Esophagus squamous epithelium (tissue), 5 donors: Measurements from ENCODE around the gene DOCK3. TPM values are rescaled to one million over a fixed set of nuclear protein-coding genes. Genes with fewer than 3 reads are reported as not detected.
"Not testable (repeated sequence)": the region's sequence is repeated elsewhere in the genome, so short reads cannot be mapped to it uniquely, and the experiment has no call there.

ENCODE experiments used
- DNase-seq: peaks from one replicate; lab custom pipeline; 2025; lab: John Stamatoyannopoulos, UW
- H3K27ac ChIP-seq, 4 donors: fragments of 200-600 bp; sonication (generic); one replicate each; pipeline ENCODE4 v1.5.1; 2016 to 2019; ENCODE audit warnings: mild to moderate bottlenecking in 1 of 4
- H3K27me3 ChIP-seq, 4 donors: fragments of 200-600 bp; sonication (generic); 1 replicate in 3 of 4; 2 replicates in 1 of 4; pipeline versions ENCODE4 v1.5.1 to v1.6.0; 2017 to 2021; ENCODE audit warnings: antibody characterized with exemption in 1 of 4
- H3K36me3 ChIP-seq, 3 donors: fragments of 200-600 bp; sonication (generic); one replicate each; pipeline ENCODE4 v1.5.1; 2016 to 2019
- H3K4me1 ChIP-seq, 3 donors: fragments of 200-600 bp; sonication (generic); one replicate each; pipeline ENCODE4 v1.5.1; 2017 to 2019
- H3K4me3 ChIP-seq, 4 donors: fragments of 200-600 bp; sonication (generic); 1 replicate in 3 of 4; 2 replicates in 1 of 4; pipeline ENCODE4 v1.5.1; 2016 to 2019; ENCODE audit warnings: mild to moderate bottlenecking in 2 of 4, moderate library complexity in 1 of 4
- H3K9me3 ChIP-seq, 3 donors: fragments of 200-600 bp; sonication (generic); one replicate each; pipeline ENCODE4 v1.5.1; 2016 to 2019
- CTCF ChIP-seq, 6 experiments: fragments of 450-650 bp in 4 of 6; fragments of 200-600 bp in 2 of 6; sonication (generic) in 2 of 6; IDR thresholded peaks; one replicate each; pipeline ENCODE4 v1.5.1; 2016 to 2019; ENCODE audit warnings: antibody characterized with exemption in 6 of 6, mild to moderate bottlenecking in 4 of 6, moderate library complexity in 4 of 6
- POLR2A ChIP-seq, 4 donors: fragments of 450-650 bp; IDR thresholded peaks; one replicate each; pipeline ENCODE4 v1.6.1; 2017; ENCODE audit warnings: antibody characterized with exemption in 4 of 4, mild to moderate bottlenecking in 4 of 4, moderate library complexity in 3 of 4
- WGBS, 2 donors: methylation state at CpG; one replicate each; pipeline ENCODE4 v1.1.5; 2018; 5-methylcytosine and 5-hydroxymethylcytosine counted together
- intact Hi-C: fragments of 100-400 bp; cut with DNase I; formaldehyde crosslinking; loops from one replicate; pipeline ENCODE4 v1.15.0; 2022
- total RNA-seq, 4 donors: library from RNA; depleted of rRNA; stranded (reverse); fragments of >200 nt; gene quantifications; one replicate each; pipeline ENCODE4 v1.1.0, GENCODE V29; 2016
- donor health status: DM: yes; HTN: yes; CAD: no.

Gene DOCK3
- total RNA-seq, 4 donors from 2014 or later, result 0.92 to 1.7 (median 1.4) TPM

GRCh38 chr3:50658831-50659230 is 15.9 kb upstream of the DOCK3 start:
- no peaks in the 10 kb centered on the region for H3K36me3 ChIP-seq
- H3K27ac ChIP-seq, result no peak overlapping the region
- DNase-seq, result no peak
- TF ChIP-seq POLR2A (IDR thresholded peaks at IDR 0.05) (no peak), CTCF (IDR thresholded peaks at IDR 0.05) (no peak)
- H3K4me1 ChIP-seq, result peaks cover 0 to 3% (median 0%) of the 10 kb centered on the region in 3 donors
- no peak overlapping the region for H3K4me3 ChIP-seq
- no peaks in the 10 kb centered on the region for H3K9me3 ChIP-seq
- WGBS, 2 donors, result 100% methylated on average over 1 of the region's 3 CpGs; no CpG with 5 or more reads in 1 of the 2 donors
- intact Hi-C loops, result no loop called here
- no peaks in the 10 kb centered on the region for H3K27me3 ChIP-seq

GRCh38 chr3:50660386-50660785 is 14.3 kb upstream of the DOCK3 start:
- WGBS, 2 donors, result 65 to 71% methylated on average over 6 to 8 of the region's 10 CpGs
- no peak for TF ChIP-seq CTCF (IDR thresholded peaks at IDR 0.05)
- Histone ChIP-seq H3K4me1 (no peaks in the 10 kb centered on the region), H3K27ac (no peak overlapping the region), H3K9me3 (no peaks in the 10 kb centered on the region), H3K27me3 (no peaks in the 10 kb centered on the region), H3K36me3 (no peaks in the 10 kb centered on the region), H3K4me3 (no peak overlapping the region)
- intact Hi-C loops, result no loop called here
- no peak for DNase-seq

- Histone ChIP-seq H3K9me3 (no peaks in the 10 kb centered on the region), H3K36me3 (no peaks in the 10 kb centered on the region), H3K4me3 (no peak overlapping the region), H3K27me3 (no peaks in the 10 kb centered on the region), H3K27ac (no peak overlapping the region), H3K4me1 (no peaks in the 10 kb centered on the region)
- intact Hi-C loops, result no loop called here
- no peak for DNase-seq
- TF ChIP-seq POLR2A (IDR thresholded peaks at IDR 0.05), result no peak
- TF ChIP-seq CTCF (IDR thresholded peaks at IDR 0.05), result no peak
- WGBS, 2 donors, result 38 to 78% methylated on average over 1 to 6 of the region's 6 CpGs
Measured at GRCh38 chr3:50661321-50661837, 13.3 kb upstream of the DOCK3 start.

- Histone ChIP-seq H3K27ac (no peak overlapping the region), H3K27me3 (no peaks in the 10 kb centered on the region), H3K4me3 (no peak overlapping the region), H3K9me3 (no peaks in the 10 kb centered on the region), H3K4me1 (no peaks in the 10 kb centered on the region), H3K36me3 (no peaks in the 10 kb centered on the region)
- no peak for DNase-seq
- TF ChIP-seq POLR2A (IDR thresholded peaks at IDR 0.05) (no peak), CTCF (IDR thresholded peaks at IDR 0.05) (no peak)
- 13 to 41% methylated on average over 2 of the region's 2 CpGs for WGBS, 2 donors
- intact Hi-C loops, result no loop called here
Measured at GRCh38 chr3:50662408-50662807, 12.3 kb upstream of the DOCK3 start.

DNA sequence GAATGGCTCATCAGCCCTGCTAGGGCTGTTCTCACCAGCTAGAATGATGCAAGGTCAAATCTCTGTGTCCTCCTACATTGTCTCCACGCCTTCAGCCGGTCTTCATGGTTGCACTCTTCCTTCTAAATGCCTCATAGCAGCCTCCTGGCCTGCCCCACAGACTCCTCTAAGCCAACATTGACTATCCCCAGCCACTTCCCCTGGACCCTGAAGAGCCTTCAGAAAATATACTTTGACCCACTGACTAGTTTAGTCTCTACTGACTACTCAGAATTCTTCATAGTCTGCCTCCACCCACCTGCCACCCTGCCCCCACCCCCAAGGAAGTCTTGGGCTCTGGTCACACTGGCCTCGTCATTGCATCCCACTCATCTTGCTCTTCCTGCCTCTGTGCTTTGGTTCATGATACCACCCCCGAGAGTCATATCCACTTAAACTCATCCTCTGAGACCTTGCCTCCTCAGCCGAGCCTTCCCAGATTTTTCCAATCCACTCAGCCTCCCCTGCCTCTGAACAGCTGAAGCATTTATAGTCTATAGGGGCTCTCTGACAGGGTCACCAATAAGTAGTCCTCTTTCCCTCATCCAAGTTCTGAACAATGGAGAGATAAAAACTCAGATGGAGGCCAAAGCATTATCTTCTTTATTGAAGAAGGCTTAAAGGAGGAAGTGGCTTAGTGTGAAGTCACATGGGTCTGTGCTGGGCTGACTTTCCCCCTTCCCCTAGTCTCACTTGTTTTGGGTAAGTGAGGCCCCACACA is 9.5 kb upstream of the DOCK3 start:
- Histone ChIP-seq H3K4me1 (no peaks in the 10 kb centered on the region), H3K36me3 (no peaks in the 10 kb centered on the region), H3K9me3 (no peaks in the 10 kb centered on the region), H3K27ac (no peak overlapping the region), H3K27me3 (no peaks in the 10 kb centered on the region), H3K4me3 (no peak overlapping the region)
- DNase-seq, result no peak
- WGBS, 2 donors, result 77 to 87% methylated on average over 5 of the region's 5 CpGs
- intact Hi-C loops, result no loop called here
- no peak for TF ChIP-seq POLR2A (IDR thresholded peaks at IDR 0.05)
- no peak for TF ChIP-seq CTCF (IDR thresholded peaks at IDR 0.05)

DNA sequence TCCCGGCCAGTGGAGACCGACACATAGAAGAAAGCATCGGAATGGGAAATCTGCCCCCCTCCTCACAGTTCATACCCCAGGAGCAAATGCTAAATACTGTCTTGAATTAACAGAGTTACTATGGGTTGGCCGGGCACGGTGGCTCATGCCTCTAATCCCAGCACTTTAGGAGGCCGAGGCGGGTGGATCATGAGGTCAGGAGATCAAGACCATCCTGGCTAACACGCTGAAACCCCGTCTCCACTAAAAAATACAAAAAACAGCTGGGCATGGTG is 8.9 kb upstream of the DOCK3 start:
- not testable (repeated sequence) for DNase-seq

More for the DNA sequence above, 8.9 kb upstream of the DOCK3 start:
- H3K36me3 ChIP-seq, H3K27ac ChIP-seq, H3K27me3 ChIP-seq, intact Hi-C loops, H3K9me3 ChIP-seq, H3K4me3 ChIP-seq, H3K4me1 ChIP-seq: not testable (repeated sequence)
- WGBS, 2 donors, result 68 to 87% methylated on average over 3 to 7 of the region's 9 CpGs
